Vagina (tissue), 2 donors: ENCODE data around the gene ARMC3. TPM values are rescaled to one million over a fixed set of nuclear protein-coding genes. Genes with fewer than 3 reads are reported as not detected.

Source experiments
- DNase-seq, 2 donors: peaks; one replicate each; pipeline ENCODE4 v3.0.0-alpha.2; 2017; ENCODE audit errors: extremely low spot score in 2 of 2
- H3K27ac ChIP-seq: fragments of 200-600 bp; sonication (generic); one replicate; pipeline ENCODE4 v1.5.1; 2019
- H3K27me3 ChIP-seq: fragments of 200-600 bp; sonication (generic); one replicate; pipeline ENCODE4 v1.5.1; 2019
- H3K36me3 ChIP-seq, 2 donors: fragments of 200-600 bp; sonication (generic); one replicate each; pipeline ENCODE4 v1.5.1; 2017 to 2019
- H3K4me1 ChIP-seq: fragments of 200-600 bp; sonication (generic); one replicate; pipeline ENCODE4 v1.5.1; 2019
- H3K4me3 ChIP-seq, 2 donors: fragments of 200-600 bp; sonication (generic); 1 replicate in 1 of 2; 2 replicates in 1 of 2; pipeline ENCODE4 v1.5.1; 2016 to 2019
- H3K9me3 ChIP-seq: fragments of 200-600 bp; sonication (generic); one replicate; pipeline ENCODE4 v1.5.1; 2019
- CTCF ChIP-seq, 3 experiments: fragments of 450-650 bp in 2 of 3; fragments of 200-600 bp in 1 of 3; sonication (generic) in 1 of 3; IDR thresholded peaks; one replicate each; pipeline ENCODE4 v1.5.1; 2017 to 2019; ENCODE audit warnings: antibody characterized with exemption in 3 of 3, mild to moderate bottlenecking in 2 of 3, moderate library complexity in 2 of 3
- POLR2A ChIP-seq, 2 donors: fragments of 450-650 bp; IDR thresholded peaks; one replicate each; pipeline ENCODE4 v1.6.1; 2017; ENCODE audit warnings: antibody characterized with exemption in 2 of 2, mild to moderate bottlenecking in 2 of 2, moderate library complexity in 2 of 2
- POLR2AphosphoS5 ChIP-seq, 2 donors: sonication (generic); formaldehyde crosslinking; IDR thresholded peaks; one replicate each; pipeline ENCODE4 v1.9.0; 2017; ENCODE audit warnings: antibody characterized with exemption in 2 of 2, mild to moderate bottlenecking in 2 of 2, low read depth in 1 of 2; ENCODE audit not compliant: insufficient read depth in 1 of 2
- intact Hi-C: fragments of 100-400 bp; cut with DNase I; formaldehyde crosslinking; loops from one replicate; pipeline ENCODE4 v1.15.1; 2023
- total RNA-seq: library from RNA; depleted of rRNA; stranded (reverse); fragments of >200 nt; gene quantifications from one replicate; pipeline ENCODE4 v1.2.3, GENCODE V29; 2016

ARMC3 gene
- total RNA-seq, 1 donor from 2014 or later, result not detected

GRCh38 chr10:23024002-23024401, 96.1 kb downstream of the ARMC3 start:
- TF ChIP-seq POLR2A (IDR thresholded peaks at IDR 0.05) (no peak), POLR2AphosphoS5 (IDR thresholded peaks at IDR 0.05; ENCODE audit: insufficient read depth in 1 of 2, low read depth in 1 of 2) (no peak), CTCF (IDR thresholded peaks at IDR 0.05) (no peak)
- H3K4me1 ChIP-seq, result no peaks in the 10 kb centered on the region
- H3K27me3 ChIP-seq, result no peaks in the 10 kb centered on the region
- intact Hi-C loops, result no loop called here
- peaks cover 3% of the 10 kb centered on the region for H3K9me3 ChIP-seq
- DNase-seq, result no peak
- H3K27ac ChIP-seq, result no peak overlapping the region
- H3K4me3 ChIP-seq, result no peak overlapping the region
- H3K36me3 ChIP-seq, result no peaks in the 10 kb centered on the region

GRCh38 chr10:23031318-23031717, 103.5 kb downstream of the ARMC3 start:
- Histone ChIP-seq H3K27ac (no peak overlapping the region), H3K4me3 (no peak overlapping the region), H3K9me3 (no peaks in the 10 kb centered on the region), H3K27me3 (no peaks in the 10 kb centered on the region), H3K36me3 (no peaks in the 10 kb centered on the region), H3K4me1 (no peaks in the 10 kb centered on the region)
- no peak for TF ChIP-seq POLR2A (IDR thresholded peaks at IDR 0.05)
- no peak for TF ChIP-seq POLR2AphosphoS5 (IDR thresholded peaks at IDR 0.05; ENCODE audit: insufficient read depth in 1 of 2, low read depth in 1 of 2)
- no peak for TF ChIP-seq CTCF (IDR thresholded peaks at IDR 0.05)
- DNase-seq, result no peak
- intact Hi-C loops, result no loop called here

DNA sequence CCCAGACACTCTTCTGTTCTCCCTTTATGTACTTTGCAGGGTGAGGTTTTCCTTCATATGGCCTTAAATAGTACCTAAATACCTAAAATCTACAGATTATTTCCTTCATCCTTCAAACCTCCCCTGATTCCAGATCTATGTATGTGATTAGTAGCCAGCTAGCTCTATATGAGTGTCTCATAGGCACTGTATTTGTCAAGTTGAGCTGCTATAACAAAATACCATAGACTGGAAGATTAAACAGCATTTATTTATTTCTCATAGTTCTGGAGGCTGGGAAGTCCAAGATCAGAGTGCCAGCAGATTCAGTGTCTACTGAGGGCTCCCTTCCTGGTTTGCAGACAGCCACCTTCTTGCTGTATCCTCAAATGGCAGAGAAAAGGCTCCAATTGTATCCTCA, 106.9 kb downstream of the ARMC3 start:
- H3K27ac ChIP-seq, result no peak overlapping the region
- intact Hi-C loops, result no loop called here
- no peaks in the 10 kb centered on the region for H3K36me3 ChIP-seq
- H3K9me3 ChIP-seq, result no peaks in the 10 kb centered on the region
- H3K4me3 ChIP-seq, result no peak overlapping the region
- no peaks in the 10 kb centered on the region for H3K4me1 ChIP-seq
- no peak for TF ChIP-seq POLR2AphosphoS5 (IDR thresholded peaks at IDR 0.05; ENCODE audit: insufficient read depth in 1 of 2, low read depth in 1 of 2)
- no peak for TF ChIP-seq CTCF (IDR thresholded peaks at IDR 0.05)
- TF ChIP-seq POLR2A (IDR thresholded peaks at IDR 0.05), result no peak
- no peaks in the 10 kb centered on the region for H3K27me3 ChIP-seq
- no peak for DNase-seq

DNA sequence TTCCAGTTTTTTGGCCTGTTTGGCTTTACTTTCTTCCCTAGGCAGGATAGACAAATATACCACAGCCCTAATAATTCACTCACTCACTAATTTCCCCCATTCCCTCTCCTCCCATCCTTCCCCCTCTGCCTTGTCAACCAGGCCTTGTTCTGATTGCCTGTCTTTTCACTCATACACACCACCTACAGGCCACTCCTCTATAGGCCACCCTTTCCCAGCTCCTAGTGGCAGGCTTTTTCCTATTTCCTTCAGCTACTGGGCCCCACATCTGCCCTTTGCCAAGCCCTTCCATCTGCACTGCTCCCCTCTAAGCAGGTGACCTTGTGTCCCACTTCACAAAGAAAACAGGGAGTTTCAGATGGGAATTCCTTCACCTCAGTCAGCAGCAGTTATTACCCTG, 107.7 kb downstream of the ARMC3 start:
- no peaks in the 10 kb centered on the region for H3K27me3 ChIP-seq
- H3K4me1 ChIP-seq, result no peaks in the 10 kb centered on the region
- H3K27ac ChIP-seq, result no peak overlapping the region
- no peak for DNase-seq
- intact Hi-C loops, result no loop called here
- TF ChIP-seq CTCF (IDR thresholded peaks at IDR 0.05), result no peak
- no peaks in the 10 kb centered on the region for H3K9me3 ChIP-seq
- no peak overlapping the region for H3K4me3 ChIP-seq
- H3K36me3 ChIP-seq, result no peaks in the 10 kb centered on the region

- no peaks in the 10 kb centered on the region for H3K4me1 ChIP-seq
- no peak overlapping the region for H3K27ac ChIP-seq
- TF ChIP-seq POLR2AphosphoS5 (IDR thresholded peaks at IDR 0.05; ENCODE audit: insufficient read depth in 1 of 2, low read depth in 1 of 2) (no peak), CTCF (IDR thresholded peaks at IDR 0.05) (no peak), POLR2A (IDR thresholded peaks at IDR 0.05) (no peak)
- H3K4me3 ChIP-seq, result no peak overlapping the region
- DNase-seq, result no peak
- no peaks in the 10 kb centered on the region for H3K9me3 ChIP-seq
- intact Hi-C loops, result no loop called here
- H3K36me3 ChIP-seq, result no peaks in the 10 kb centered on the region
- H3K27me3 ChIP-seq, result no peaks in the 10 kb centered on the region
These were observed 109.3 kb downstream of the ARMC3 start for GRCh38 chr10:23037152-23037551.
